Left lung (tissue), 10 donors: ENCODE data around the gene RGS3. TPM values are rescaled to one million over a fixed set of nuclear protein-coding genes. Genes with fewer than 3 reads are reported as not detected.

Source experiments
- ATAC-seq: fragments of 200-7000 bp; cut with Tn5 transposase; one replicate; pipeline ENCODE4 v1.9.1; 2020; ENCODE audit warnings: moderate library complexity
- DNase-seq, 4 donors: peaks; one replicate each; pipeline ENCODE4 v3.0.0-alpha.2; 2013 to 2020
- H3K27ac ChIP-seq, 2 donors: fragments of 200-600 bp; sonication (generic) in 1 of 2; one replicate each; pipeline versions ENCODE4 v1.5.0 to v1.8.0; 2020 to 2021
- H3K27me3 ChIP-seq, 2 donors: fragments of 200-600 bp; sonication (generic) in 1 of 2; one replicate each; pipeline versions ENCODE4 v1.5.0 to v1.8.0; 2020 to 2021
- H3K36me3 ChIP-seq, 2 donors: fragments of 200-600 bp; sonication (generic) in 1 of 2; one replicate each; pipeline versions ENCODE4 v1.5.0 to v1.8.0; 2020 to 2021
- H3K4me1 ChIP-seq, 2 donors: fragments of 200-600 bp; one replicate each; pipeline ENCODE4 v1.8.0; 2021
- H3K4me3 ChIP-seq, 2 donors: fragments of 200-600 bp; sonication (generic) in 1 of 2; one replicate each; pipeline versions ENCODE4 v1.5.0 to v1.8.0; 2020 to 2021; ENCODE audit warnings: mild to moderate bottlenecking in 1 of 2
- H3K9me3 ChIP-seq, 2 donors: fragments of 200-600 bp; sonication (generic) in 1 of 2; one replicate each; pipeline versions ENCODE4 v1.5.0 to v1.8.0; 2020 to 2021
- intact Hi-C, 2 donors: fragments of 100-400 bp; cut with DNase I; formaldehyde crosslinking; loops; one replicate each; pipeline versions ENCODE4 v1.11.2 to v1.14.2; 2022
- polyA plus RNA-seq, 6 donors: library from polyadenylated mRNA; unstranded; fragments of 120-200 nt; gene quantifications; one replicate each; pipeline ENCODE4 v1.2.1, GENCODE V29; 2013; ENCODE audit not compliant: insufficient read length in 6 of 6
- total RNA-seq, 2 donors: library from RNA; stranded (reverse); fragmentation: NEBNext Ultra II Directional; extraction: Animal tissue kit (Norgen Biotek cat#: 25700); gene quantifications; one replicate each; pipeline ENCODE4 v1.2.1, GENCODE V29; 2021
- TF ChIP-seq, protein P1 (sequence below), 2 donors: fragments of 200-600 bp; sonication (generic) in 1 of 2; IDR thresholded peaks; one replicate each; pipeline versions ENCODE4 v1.5.0 to v1.8.0; 2021; ENCODE audit warnings: antibody characterized with exemption in 2 of 2
- donor health status: DM: no; HTN: yes; CAD: no.
- donor health status: DM: no; HTN: no; CAD: no.

The RGS3 gene
- total and polyA plus RNA-seq, 8 donors = 69.6 to 96.9 (median 77.4) TPM

GRCh38 chr9:113452113-113452605, 11.4 kb upstream of the RGS3 start:
- Histone ChIP-seq H3K36me3 (no peaks in the 10 kb centered on the region), H3K9me3 (no peaks in the 10 kb centered on the region), H3K27me3 (no peaks in the 10 kb centered on the region), H3K27ac (no peak overlapping the region), H3K4me3 (no peak overlapping the region), H3K4me1 (peaks cover 13 to 18% of the 10 kb centered on the region in 2 donors)
- TF ChIP-seq, protein P1, sequence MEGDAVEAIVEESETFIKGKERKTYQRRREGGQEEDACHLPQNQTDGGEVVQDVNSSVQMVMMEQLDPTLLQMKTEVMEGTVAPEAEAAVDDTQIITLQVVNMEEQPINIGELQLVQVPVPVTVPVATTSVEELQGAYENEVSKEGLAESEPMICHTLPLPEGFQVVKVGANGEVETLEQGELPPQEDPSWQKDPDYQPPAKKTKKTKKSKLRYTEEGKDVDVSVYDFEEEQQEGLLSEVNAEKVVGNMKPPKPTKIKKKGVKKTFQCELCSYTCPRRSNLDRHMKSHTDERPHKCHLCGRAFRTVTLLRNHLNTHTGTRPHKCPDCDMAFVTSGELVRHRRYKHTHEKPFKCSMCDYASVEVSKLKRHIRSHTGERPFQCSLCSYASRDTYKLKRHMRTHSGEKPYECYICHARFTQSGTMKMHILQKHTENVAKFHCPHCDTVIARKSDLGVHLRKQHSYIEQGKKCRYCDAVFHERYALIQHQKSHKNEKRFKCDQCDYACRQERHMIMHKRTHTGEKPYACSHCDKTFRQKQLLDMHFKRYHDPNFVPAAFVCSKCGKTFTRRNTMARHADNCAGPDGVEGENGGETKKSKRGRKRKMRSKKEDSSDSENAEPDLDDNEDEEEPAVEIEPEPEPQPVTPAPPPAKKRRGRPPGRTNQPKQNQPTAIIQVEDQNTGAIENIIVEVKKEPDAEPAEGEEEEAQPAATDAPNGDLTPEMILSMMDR (IDR thresholded peaks at IDR 0.05) = no peak
- DNase-seq (no peak), ATAC-seq (no peak)
- intact Hi-C loops = no loop called here

- DNase-seq (peak in 3 of 4 donors; percentile 28 to 71 (median 57)), ATAC-seq (peak; percentile 94)
- H3K9me3 ChIP-seq = no peaks in the 10 kb centered on the region
- no peaks in the 10 kb centered on the region for H3K27me3 ChIP-seq
- intact Hi-C loops = no loop called here
- H3K4me3 ChIP-seq = no peak overlapping the region
- TF ChIP-seq, protein P1 (IDR thresholded peaks at IDR 0.05) = no peak
- peak overlapping the region; percentile 77 to 90 for H3K27ac ChIP-seq
- H3K4me1 ChIP-seq = peaks cover 13 to 18% of the 10 kb centered on the region in 2 donors
- no peaks in the 10 kb centered on the region for H3K36me3 ChIP-seq
These were observed 8.4 kb upstream of the RGS3 start for GRCh38 chr9:113454914-113455761.

- peak overlapping the region; percentile 77 to 90 for H3K27ac ChIP-seq
- no peak for DNase-seq
- no peaks in the 10 kb centered on the region for H3K27me3 ChIP-seq
- peak; percentile 59 for ATAC-seq
- TF ChIP-seq, protein P1 (IDR thresholded peaks at IDR 0.05) = no peak
- no peak overlapping the region for H3K4me3 ChIP-seq
- H3K9me3 ChIP-seq = no peaks in the 10 kb centered on the region
- intact Hi-C loops = no loop called here
- no peaks in the 10 kb centered on the region for H3K36me3 ChIP-seq
- peaks cover 13 to 18% of the 10 kb centered on the region in 2 donors for H3K4me1 ChIP-seq
These were observed 7.3 kb upstream of the RGS3 start for GRCh38 chr9:113456235-113456634.

GRCh38 chr9:113461285-113461684, 2.2 kb upstream of the RGS3 start:
- H3K4me3 ChIP-seq = no peak overlapping the region
- H3K4me1 ChIP-seq = peaks cover 0 to under 1% of the 10 kb centered on the region in 2 donors
- no peaks in the 10 kb centered on the region for H3K9me3 ChIP-seq
- DNase-seq = no peak
- H3K36me3 ChIP-seq = no peaks in the 10 kb centered on the region
- TF ChIP-seq, protein P1 (IDR thresholded peaks at IDR 0.05) = no peak
- H3K27me3 ChIP-seq = no peaks in the 10 kb centered on the region
- intact Hi-C loops = no loop called here
- ATAC-seq = no peak
- no peak overlapping the region for H3K27ac ChIP-seq

- H3K27ac ChIP-seq = no peak overlapping the region
- ATAC-seq = no peak
- intact Hi-C loops = no loop called here
These were observed 1.6 kb upstream of the RGS3 start for GRCh38 chr9:113461943-113462342.

More at GRCh38 chr9:113461943-113462342, 1.6 kb upstream of the RGS3 start:
- Histone ChIP-seq H3K27me3 (no peaks in the 10 kb centered on the region), H3K36me3 (no peaks in the 10 kb centered on the region), H3K9me3 (no peaks in the 10 kb centered on the region), H3K4me3 (no peak overlapping the region), H3K4me1 (no peaks in the 10 kb centered on the region)
- DNase-seq = no peak
- TF ChIP-seq, protein P1 (IDR thresholded peaks at IDR 0.05) = no peak
